K562 (cell line): ENCODE data around the gene PPP1R14C. TPM values are rescaled to one million over a fixed set of nuclear protein-coding genes. Genes with fewer than 3 reads are reported as not detected.

Experiments
- REST ChIP-seq, 2 experiments: fragments of 450-650 bp; formaldehyde crosslinking in 1 of 2; IDR thresholded peaks; 2 replicates each; pipeline versions ENCODE4 v1.4.0 to v1.6.1; 2014 to 2020; ENCODE audit warnings: mild to moderate bottlenecking in 2 of 2, borderline replicate concordance in 1 of 2, low read depth in 1 of 2
- SIN3B ChIP-seq: fragments of 450-650 bp; IDR thresholded peaks from 2 replicates; pipeline ENCODE4 v1.6.1; 2017; ENCODE audit warnings: low read depth, mild to moderate bottlenecking, moderate library complexity
- polyA plus RNA-seq, 8 experiments: library from polyadenylated mRNA; depleted of rRNA in 4 of 8; stranded (reverse) in 5 of 8; unstranded in 3 of 8; fragments of >200 nt; fragmentation: Nextera tagmentation in 2 of 8; fragmentation: Illumina TruSeq in 1 of 8; extraction: Ambion mirVana in 2 of 8; extraction: Trizol in 1 of 8; gene quantifications; 2 replicates each; pipeline versions ENCODE4 v1.2.1 to v1.2.3, GENCODE V29; 2011 to 2014; ENCODE audit warnings: inconsistent platforms in 1 of 8, missing spikeins in 1 of 8
- total RNA-seq, 7 experiments: library from RNA; depleted of rRNA in 6 of 7; stranded (reverse); fragments of >200 nt in 6 of 7; fragmentation: Illumina TruSeq in 2 of 7; extraction: Trizol in 2 of 7; gene quantifications; 2 replicates each; pipeline versions ENCODE4 v1.2.1 to v1.2.3, GENCODE V29; 2011 to 2021; ENCODE audit warnings: low replicate concordance in 1 of 7

Gene PPP1R14C
- total and polyA plus RNA-seq, 9 of the 15 experiments (the other 6 are each of a cell fraction or from before 2014, with no cell fraction given), result 4.5 to 16.6 (median 11.9) TPM

- TF ChIP-seq REST (IDR thresholded peaks at IDR 0.05; ENCODE audit: borderline replicate concordance) (peak; percentile 77), REST (CRISPR knock-in tag; IDR thresholded peaks at IDR 0.05; ENCODE audit: low read depth) (peak; percentile 63; the same call in 1 of the 2 replicates), SIN3B (no peak)
Measured at GRCh38 chr6:150267686-150268561, 125.1 kb downstream of the PPP1R14C start (continued).
